ENCODE measurements around the gene B9D1.

Gene B9D1

DNA sequence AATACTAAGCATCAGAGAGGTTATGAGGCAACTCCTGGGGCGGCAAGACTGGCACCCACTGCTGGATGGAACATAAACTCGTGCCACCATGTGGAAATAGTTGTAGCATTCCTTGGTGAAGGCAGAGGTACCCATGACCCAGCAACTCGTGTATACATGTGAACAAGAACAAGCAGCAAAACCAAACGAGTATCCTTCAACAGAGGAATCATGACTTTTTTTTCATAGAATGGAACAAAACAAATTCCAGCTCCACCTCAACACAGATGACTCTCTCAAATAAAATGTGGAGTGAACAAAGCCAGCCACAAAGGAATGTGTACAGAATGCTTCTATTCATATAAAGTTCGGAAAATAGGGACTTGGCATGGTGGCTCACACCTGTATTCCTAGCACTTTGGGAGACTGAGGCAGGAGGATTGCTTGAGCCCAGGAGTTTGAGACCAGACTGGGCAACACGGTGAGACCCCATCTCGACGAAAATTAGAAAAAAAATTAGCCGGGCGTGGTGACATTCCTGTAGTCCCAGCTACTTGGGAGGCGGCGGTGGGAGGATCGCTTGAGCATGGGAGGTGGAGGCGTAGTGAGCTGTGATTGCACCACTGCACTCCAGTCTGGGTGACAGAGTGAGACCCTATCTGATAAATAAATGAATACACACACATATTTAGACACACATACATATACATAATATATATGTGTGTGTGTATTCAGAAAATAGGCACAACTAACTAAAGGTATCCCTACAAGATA lies 35.3 kb downstream of the B9D1 start:
- TF ChIP-seq, protein P1, sequence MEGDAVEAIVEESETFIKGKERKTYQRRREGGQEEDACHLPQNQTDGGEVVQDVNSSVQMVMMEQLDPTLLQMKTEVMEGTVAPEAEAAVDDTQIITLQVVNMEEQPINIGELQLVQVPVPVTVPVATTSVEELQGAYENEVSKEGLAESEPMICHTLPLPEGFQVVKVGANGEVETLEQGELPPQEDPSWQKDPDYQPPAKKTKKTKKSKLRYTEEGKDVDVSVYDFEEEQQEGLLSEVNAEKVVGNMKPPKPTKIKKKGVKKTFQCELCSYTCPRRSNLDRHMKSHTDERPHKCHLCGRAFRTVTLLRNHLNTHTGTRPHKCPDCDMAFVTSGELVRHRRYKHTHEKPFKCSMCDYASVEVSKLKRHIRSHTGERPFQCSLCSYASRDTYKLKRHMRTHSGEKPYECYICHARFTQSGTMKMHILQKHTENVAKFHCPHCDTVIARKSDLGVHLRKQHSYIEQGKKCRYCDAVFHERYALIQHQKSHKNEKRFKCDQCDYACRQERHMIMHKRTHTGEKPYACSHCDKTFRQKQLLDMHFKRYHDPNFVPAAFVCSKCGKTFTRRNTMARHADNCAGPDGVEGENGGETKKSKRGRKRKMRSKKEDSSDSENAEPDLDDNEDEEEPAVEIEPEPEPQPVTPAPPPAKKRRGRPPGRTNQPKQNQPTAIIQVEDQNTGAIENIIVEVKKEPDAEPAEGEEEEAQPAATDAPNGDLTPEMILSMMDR (IDR thresholded peaks at IDR 0.05; ENCODE audit: extremely low read depth, insufficient read depth, missing control alignments), result no peak
- no peak for DNase-seq (ENCODE audit: low spot score)
- in situ Hi-C loops (cut with MboI; ENCODE audit: low pct_unique_long_range_greater_than_20kb, low sequenced_read_pairs, unreplicated experiment), result no loop called here

DNA sequence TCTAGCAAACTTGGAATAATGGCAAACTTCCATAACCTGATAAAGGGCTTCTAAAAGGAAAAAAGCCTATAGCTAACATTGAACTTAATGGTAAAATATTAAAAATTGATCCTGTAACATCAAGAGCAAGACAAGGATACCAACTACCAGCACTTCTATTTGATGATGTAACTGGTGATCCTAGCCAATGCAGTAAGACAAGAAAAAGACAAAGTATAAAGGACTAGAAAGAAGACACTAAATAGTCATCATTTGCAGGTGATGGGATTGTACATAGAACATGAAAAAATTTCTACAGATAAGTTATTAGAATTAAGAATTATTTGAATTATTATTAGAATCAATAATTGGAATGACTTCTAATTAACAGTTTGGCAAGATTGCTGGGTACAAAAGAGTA lies 37.0 kb downstream of the B9D1 start:
- in situ Hi-C loops (cut with MboI; ENCODE audit: low pct_unique_long_range_greater_than_20kb, low sequenced_read_pairs, unreplicated experiment), result no loop called here
- TF ChIP-seq, protein P1 (IDR thresholded peaks at IDR 0.05; ENCODE audit: extremely low read depth, insufficient read depth, missing control alignments), result no peak
- DNase-seq (ENCODE audit: low spot score), result no peak

DNA sequence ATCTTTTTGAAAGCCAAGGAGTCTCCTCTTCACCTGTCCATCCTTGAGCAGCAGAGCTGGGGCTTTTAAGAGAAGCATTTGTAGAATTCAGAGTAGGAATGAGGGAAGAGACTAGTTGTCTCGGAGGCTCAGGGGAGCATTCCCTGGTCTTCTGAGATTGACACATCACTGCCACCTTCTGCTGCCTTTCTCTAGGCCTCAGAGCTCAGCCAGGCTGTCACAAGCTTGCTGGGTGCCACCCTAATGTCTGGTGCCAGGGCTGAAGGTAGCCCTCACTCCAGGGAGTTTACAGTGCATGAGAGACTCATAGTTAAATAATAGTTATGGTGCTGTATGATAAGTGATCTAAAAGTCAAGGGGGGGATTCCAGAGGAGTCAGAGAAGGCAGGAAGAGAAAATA lies 39.7 kb downstream of the B9D1 start:
- in situ Hi-C loops (cut with MboI; ENCODE audit: low pct_unique_long_range_greater_than_20kb, low sequenced_read_pairs, unreplicated experiment), result no loop called here
- no peak for DNase-seq (ENCODE audit: low spot score)
- TF ChIP-seq, protein P1 (IDR thresholded peaks at IDR 0.05; ENCODE audit: extremely low read depth, insufficient read depth, missing control alignments), result no peak

DNA sequence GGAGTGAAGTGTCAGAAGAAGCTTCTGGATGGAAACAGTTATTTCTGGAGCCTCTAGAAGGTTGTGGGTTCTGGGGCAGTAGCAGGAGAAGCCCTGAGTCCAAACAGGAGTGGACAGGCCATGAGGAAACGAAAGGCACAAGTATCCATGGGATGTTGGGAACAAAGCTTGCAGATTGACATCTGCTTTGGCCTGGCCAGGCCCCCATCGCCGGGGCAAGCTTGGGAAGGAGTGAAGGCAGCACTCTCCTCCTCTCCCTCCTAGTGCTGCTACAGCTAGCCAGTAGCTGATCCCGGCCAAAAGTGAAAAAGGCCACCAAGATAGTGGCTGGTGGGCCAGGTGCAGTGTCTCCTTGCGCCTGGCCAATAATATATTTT lies 40.4 kb downstream of the B9D1 start:
- in situ Hi-C loops (cut with MboI; ENCODE audit: low pct_unique_long_range_greater_than_20kb, low sequenced_read_pairs, unreplicated experiment), result no loop called here
- no peak for DNase-seq (ENCODE audit: low spot score)
- TF ChIP-seq, protein P1 (IDR thresholded peaks at IDR 0.05; ENCODE audit: extremely low read depth, insufficient read depth, missing control alignments), result no peak

DNA sequence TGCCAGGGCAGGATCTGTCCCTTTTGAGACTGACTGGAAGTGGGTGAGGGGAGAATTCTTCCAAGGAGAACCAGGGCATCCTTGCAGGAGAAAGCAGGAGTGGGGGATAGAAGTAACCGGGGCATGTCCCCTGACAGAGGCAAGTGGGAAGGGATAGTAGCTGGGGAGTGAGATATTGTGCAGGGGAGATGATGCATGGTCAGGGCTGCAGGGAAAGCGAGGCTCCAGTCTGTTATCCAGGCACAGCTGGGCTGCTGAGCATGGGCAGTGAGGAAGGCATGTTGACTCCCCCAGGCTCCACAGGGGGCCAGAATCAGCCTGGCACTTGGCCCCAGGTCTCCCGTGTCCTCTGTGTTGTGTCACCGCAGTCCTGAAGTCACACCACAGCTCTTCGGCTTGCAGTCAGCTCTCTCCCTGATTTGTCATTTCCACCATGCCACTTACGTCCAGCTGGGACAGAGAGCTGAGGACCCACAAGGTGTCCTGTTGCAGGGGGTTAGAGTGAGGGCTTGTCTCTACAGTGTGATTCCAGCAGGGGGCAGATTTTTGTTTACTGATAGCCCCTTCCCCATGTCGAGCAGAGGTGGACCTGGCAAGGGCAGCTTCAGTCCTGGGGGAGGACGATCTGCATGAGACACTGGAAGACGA lies 40.9 kb downstream of the B9D1 start:
- TF ChIP-seq, protein P1 (IDR thresholded peaks at IDR 0.05; ENCODE audit: extremely low read depth, insufficient read depth, missing control alignments), result no peak
- DNase-seq (ENCODE audit: low spot score), result no peak
- in situ Hi-C loops (cut with MboI; ENCODE audit: low pct_unique_long_range_greater_than_20kb, low sequenced_read_pairs, unreplicated experiment), result no loop called here

DNA sequence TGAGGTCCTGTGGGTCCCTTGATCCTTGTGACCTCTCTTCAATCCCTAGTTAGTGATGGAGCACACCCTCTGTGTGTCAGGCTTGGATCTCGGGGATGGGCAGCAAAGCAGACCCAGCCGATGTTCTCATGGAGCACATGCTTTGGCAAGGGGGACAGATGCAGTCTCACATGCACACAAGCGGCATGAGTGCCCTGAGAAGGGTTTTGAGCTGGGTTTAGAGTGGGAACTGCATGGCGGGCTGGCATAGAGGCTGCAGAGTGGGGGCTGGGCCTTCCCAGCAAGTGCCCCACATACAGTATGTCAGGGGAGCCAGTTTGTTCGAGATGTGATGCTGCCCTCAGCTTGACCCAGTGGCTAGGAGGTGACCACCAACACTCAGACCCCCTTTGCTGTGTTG lies 41.6 kb downstream of the B9D1 start:
- no peak for DNase-seq (ENCODE audit: low spot score)
- TF ChIP-seq, protein P1 (IDR thresholded peaks at IDR 0.05; ENCODE audit: extremely low read depth, insufficient read depth, missing control alignments), result no peak
- in situ Hi-C loops (cut with MboI; ENCODE audit: low pct_unique_long_range_greater_than_20kb, low sequenced_read_pairs, unreplicated experiment), result no loop called here
